GM12801 (cell line): ENCODE data around the gene NELFCD.

Experiments used
- TF ChIP-seq, protein P1 (sequence below): IDR thresholded peaks from one replicate; pipeline ENCODE4 v1.5.1; 2011; ENCODE audit warnings: control low read depth; ENCODE audit not compliant: insufficient read length; ENCODE audit errors: extremely low read depth

NELFCD gene

DNA sequence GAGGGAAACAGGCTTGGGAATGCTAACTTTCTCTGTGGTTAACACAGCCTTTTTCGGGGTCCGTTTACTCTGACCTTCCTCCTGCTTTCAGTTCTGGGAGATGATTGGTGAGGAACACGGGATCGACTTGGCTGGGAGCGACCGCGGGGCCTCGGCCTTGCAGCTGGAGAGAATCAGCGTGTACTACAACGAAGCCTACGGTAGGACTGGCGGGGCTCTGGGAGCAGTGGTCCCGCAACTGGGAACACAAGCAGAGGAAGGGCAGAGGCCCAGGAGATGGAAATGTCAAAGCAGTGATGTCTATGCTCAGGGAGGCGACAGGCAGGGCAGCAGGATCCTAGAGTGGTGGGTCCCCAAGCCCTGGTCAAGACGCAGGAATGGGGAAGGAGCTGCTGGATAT lies 41.7 kb downstream of the NELFCD start:
- TF ChIP-seq, protein P1, sequence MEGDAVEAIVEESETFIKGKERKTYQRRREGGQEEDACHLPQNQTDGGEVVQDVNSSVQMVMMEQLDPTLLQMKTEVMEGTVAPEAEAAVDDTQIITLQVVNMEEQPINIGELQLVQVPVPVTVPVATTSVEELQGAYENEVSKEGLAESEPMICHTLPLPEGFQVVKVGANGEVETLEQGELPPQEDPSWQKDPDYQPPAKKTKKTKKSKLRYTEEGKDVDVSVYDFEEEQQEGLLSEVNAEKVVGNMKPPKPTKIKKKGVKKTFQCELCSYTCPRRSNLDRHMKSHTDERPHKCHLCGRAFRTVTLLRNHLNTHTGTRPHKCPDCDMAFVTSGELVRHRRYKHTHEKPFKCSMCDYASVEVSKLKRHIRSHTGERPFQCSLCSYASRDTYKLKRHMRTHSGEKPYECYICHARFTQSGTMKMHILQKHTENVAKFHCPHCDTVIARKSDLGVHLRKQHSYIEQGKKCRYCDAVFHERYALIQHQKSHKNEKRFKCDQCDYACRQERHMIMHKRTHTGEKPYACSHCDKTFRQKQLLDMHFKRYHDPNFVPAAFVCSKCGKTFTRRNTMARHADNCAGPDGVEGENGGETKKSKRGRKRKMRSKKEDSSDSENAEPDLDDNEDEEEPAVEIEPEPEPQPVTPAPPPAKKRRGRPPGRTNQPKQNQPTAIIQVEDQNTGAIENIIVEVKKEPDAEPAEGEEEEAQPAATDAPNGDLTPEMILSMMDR = no peak

DNA sequence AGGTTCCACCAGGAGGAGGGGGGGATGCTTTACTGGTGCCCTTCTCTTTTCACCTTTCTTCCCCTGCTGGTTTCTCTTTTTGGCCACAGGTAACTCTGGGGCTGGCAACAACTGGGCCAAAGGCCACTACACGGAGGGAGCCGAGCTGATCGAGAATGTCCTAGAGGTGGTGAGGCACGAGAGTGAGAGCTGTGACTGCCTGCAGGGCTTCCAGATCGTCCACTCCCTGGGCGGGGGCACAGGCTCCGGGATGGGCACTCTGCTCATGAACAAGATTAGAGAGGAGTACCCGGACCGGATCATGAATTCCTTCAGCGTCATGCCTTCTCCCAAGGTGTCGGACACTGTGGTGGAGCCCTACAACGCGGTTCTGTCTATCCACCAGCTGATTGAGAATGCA lies 42.6 kb downstream of the NELFCD start:
- TF ChIP-seq, protein P1 = no peak

DNA sequence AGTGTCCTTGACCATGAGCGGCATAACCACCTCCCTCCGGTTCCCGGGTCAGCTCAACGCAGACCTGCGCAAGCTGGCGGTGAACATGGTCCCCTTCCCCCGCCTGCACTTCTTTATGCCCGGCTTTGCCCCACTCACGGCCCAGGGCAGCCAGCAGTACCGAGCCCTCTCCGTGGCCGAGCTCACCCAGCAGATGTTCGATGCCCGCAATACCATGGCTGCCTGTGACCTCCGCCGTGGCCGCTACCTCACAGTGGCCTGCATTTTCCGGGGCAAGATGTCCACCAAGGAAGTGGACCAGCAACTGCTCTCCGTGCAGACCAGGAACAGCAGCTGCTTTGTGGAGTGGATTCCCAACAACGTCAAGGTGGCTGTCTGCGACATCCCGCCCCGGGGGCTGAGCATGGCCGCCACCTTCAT lies 43.1 kb downstream of the NELFCD start:
- TF ChIP-seq, protein P1 = no peak

DNA sequence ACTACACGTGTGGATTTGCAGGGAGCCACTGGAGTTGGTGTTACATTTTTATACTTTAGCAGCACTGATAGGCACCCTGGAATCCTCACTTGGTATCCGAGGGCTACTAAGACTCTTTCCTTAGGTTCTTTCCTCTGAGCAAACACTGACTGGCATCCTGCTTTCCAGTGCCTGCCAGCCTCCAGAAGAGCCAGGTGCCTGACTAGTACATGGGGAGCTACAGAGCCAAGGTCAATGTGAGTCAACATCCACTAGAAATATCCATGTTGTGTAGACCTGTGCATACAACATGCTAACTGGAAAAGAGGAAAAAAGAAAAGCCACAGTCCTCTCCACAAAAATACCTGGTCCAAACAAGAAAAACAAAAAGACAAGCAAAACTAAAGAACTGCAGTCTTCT lies 44.0 kb downstream of the NELFCD start:
- TF ChIP-seq, protein P1 = no peak

DNA sequence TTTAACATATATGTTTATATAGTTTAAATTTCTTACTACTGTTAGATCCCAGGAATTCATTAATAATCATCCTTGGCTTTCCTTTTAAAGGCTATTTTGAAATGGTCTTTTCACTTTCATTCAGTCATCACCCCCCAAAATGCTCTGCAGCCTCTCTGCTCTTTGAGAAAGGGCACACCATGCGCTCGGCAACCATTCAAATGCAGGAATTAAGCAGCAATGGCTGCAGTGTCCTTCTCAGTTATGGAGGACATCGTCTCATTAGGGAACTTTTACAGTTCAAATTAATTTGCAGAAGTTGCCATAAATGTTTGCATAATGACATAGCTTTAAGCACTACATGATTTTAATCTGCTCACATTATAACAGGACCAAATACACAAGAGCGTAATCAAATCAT lies 44.5 kb downstream of the NELFCD start:
- TF ChIP-seq, protein P1 = no peak

DNA sequence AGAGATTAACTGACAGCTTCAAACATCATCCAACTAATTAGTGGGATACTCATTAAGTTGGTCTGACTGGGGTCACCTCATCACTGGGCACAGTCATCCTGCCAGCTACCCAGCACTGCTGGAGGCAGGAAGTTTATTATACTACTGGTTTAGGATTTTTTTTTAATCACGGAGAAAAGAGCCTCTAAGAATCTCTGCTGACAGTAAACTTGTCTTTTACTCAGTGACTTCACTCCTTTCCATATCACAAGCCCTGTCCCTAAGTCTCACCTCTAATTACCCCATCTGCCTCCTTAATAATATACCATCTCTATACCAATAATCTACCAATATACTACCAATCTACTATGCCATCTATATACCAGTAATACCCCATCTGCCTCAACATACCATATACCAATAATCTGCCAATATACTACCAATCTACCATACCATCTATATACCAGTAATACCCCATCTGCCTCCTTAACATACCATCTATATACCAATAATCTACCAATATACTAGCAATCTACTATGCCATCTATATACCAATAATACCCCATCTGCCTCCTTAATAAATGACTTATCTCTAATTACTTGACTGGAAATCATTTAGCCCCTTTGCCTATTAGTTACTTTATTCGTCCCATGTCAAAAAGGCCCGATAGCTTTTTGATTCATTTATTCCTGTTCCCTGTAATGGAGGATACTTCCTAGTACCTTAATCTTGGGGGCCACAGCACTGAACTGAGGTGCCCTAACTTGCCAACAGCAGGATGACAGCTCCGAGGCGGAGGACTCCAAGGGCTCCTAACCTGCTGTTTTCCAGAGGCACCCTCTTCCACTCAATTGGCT lies 46.1 kb downstream of the NELFCD start:
- TF ChIP-seq, protein P1 = no peak

DNA sequence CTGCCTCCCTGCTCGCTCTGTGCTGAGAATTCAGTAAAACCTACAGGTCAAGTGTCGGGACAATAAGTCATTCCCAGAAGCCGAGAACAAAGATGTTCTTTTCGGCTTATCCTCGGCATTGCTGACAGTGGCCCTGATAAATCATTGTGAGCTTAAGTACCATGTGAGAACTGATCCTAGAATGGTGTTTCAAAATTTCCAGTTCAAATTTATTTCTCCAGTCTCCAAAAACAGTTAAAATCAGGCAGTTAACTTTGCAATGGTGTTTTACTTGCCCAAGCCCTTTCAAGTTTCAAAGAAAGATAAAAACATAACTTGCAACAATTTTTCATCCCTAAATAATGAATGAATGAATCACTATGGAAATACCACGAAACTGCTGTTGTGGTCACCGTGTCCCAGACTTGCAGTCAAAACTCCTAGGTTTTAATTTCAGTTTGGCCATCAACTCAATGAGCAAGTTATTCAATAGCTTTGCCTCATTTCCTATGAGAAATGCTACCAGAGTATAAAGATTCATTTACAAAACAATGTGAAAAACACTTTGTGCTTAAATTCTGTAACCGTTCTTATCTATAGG lies 46.8 kb downstream of the NELFCD start:
- TF ChIP-seq, protein P1 = no peak
